Erythroblast (primary cell): ENCODE data around the gene CHN2.

Experiments
- GATA1 ChIP-seq: IDR thresholded peaks from 2 replicates; pipeline ENCODE4 v1.6.1; 2011; ENCODE audit warnings: low read depth, mild to moderate bottlenecking, control low read depth, low read length, moderate library complexity
- POLR2A ChIP-seq: IDR thresholded peaks from 2 replicates; pipeline ENCODE4 v1.6.1; 2011; ENCODE audit warnings: mild to moderate bottlenecking, low read length

DNA sequence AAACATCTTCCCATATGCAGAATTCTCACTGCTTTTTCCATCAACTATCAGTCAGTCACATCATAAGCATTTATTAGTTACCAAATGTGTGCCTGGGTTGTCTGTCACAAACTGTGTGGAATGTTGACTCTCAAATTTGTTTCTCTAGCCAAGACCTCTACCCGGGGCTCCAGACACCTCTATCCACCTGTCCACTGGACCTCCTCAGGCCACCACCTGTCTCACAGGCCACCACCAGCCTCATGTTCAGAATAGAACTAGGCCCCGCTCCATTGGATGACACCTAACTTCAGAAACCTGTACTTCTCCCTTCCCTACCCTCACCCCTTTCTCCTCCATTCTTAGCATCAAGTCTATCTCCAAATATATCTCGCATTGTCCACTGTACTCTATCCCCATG, 176.9 kb downstream of the CHN2 start:
- TF ChIP-seq POLR2A (no peak), GATA1 (no peak)
